Measurements from ENCODE around the gene IDH3A. TPM values are rescaled to one million over a fixed set of nuclear protein-coding genes. Genes with fewer than 3 reads are reported as not detected.

The IDH3A gene
- total RNA-seq, 1 donor from 2014 or later = 46.7 TPM

DNA sequence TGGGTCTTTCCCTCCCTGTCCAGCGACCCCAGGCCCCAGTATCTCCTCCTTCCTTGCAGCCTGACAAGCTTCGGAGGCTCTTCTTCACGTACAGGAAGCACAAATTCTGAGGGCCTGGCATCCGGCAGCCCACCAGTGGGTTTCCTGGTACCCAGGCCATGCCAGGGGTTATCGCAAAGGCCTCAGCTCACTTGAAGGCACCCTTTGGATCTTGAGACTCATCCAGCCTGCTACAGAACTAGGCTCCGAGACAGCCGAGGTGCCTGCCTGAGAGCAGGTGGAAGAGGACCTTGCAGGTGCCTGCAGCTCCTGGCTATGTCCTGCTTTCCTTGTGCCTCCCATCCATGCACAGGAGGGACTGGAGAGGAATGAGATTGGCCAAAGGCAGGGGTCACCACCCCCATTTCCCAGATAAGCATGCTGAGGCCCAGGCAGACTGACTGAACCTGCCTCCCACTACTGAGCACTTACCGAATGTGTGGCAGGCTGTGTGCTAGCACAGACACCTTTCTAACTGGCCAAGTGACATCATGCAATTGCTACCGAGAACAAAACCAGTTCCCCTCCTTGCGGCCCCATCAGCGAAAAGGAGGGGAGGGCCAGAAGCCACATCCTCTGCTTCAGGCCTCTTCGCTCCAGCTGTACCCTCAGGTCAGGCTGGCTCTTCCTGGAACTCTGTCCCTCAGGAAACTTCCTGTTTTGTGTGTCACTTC, 45.6 kb upstream of the IDH3A start:
- TF ChIP-seq, protein P1, sequence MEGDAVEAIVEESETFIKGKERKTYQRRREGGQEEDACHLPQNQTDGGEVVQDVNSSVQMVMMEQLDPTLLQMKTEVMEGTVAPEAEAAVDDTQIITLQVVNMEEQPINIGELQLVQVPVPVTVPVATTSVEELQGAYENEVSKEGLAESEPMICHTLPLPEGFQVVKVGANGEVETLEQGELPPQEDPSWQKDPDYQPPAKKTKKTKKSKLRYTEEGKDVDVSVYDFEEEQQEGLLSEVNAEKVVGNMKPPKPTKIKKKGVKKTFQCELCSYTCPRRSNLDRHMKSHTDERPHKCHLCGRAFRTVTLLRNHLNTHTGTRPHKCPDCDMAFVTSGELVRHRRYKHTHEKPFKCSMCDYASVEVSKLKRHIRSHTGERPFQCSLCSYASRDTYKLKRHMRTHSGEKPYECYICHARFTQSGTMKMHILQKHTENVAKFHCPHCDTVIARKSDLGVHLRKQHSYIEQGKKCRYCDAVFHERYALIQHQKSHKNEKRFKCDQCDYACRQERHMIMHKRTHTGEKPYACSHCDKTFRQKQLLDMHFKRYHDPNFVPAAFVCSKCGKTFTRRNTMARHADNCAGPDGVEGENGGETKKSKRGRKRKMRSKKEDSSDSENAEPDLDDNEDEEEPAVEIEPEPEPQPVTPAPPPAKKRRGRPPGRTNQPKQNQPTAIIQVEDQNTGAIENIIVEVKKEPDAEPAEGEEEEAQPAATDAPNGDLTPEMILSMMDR (IDR thresholded peaks at IDR 0.05) = no peak
- no peak overlapping the region for H3K27ac Mint-ChIP-seq (ENCODE audit: unreplicated experiment)

DNA sequence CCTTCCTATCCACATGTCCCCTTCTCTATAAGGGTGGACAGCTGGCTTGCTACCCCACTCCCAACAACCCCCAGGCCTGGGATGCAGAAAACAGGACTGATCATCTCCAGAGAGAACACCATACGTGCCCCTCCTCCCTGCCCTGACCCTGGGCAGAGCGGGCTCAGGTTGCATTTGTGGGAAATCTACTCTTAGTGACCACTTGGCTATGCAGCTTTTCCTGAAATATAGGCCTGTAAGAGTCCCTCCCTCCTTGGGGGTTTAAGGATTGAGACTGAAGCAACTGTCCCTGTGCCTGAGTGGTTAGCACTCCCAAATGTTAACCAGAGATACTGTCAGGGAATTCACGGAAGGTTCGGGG, 45.1 kb upstream of the IDH3A start:
- Mint-ChIP-seq H3K27me3 (ENCODE audit: unreplicated experiment) (no peaks in the 10 kb centered on the region), H3K9me3 (ENCODE audit: unreplicated experiment) (no peaks in the 10 kb centered on the region), H3K36me3 (ENCODE audit: unreplicated experiment) (no peaks in the 10 kb centered on the region), H3K4me1 (ENCODE audit: unreplicated experiment) (peaks cover 16% of the 10 kb centered on the region), H3K27ac (ENCODE audit: unreplicated experiment) (no peak overlapping the region), H3K4me3 (ENCODE audit: unreplicated experiment) (no peak overlapping the region)
- no peak for DNase-seq (ENCODE audit: extremely low spot score, unreplicated experiment)
- TF ChIP-seq, protein P1 (IDR thresholded peaks at IDR 0.05) = no peak

More for the DNA sequence above, 45.6 kb upstream of the IDH3A start:
- DNase-seq (ENCODE audit: extremely low spot score, unreplicated experiment) = no peak
- Mint-ChIP-seq H3K4me3 (ENCODE audit: unreplicated experiment) (no peak overlapping the region), H3K27me3 (ENCODE audit: unreplicated experiment) (no peaks in the 10 kb centered on the region), H3K4me1 (ENCODE audit: unreplicated experiment) (peaks cover 16% of the 10 kb centered on the region), H3K36me3 (ENCODE audit: unreplicated experiment) (no peaks in the 10 kb centered on the region), H3K9me3 (ENCODE audit: unreplicated experiment) (no peaks in the 10 kb centered on the region)

DNA sequence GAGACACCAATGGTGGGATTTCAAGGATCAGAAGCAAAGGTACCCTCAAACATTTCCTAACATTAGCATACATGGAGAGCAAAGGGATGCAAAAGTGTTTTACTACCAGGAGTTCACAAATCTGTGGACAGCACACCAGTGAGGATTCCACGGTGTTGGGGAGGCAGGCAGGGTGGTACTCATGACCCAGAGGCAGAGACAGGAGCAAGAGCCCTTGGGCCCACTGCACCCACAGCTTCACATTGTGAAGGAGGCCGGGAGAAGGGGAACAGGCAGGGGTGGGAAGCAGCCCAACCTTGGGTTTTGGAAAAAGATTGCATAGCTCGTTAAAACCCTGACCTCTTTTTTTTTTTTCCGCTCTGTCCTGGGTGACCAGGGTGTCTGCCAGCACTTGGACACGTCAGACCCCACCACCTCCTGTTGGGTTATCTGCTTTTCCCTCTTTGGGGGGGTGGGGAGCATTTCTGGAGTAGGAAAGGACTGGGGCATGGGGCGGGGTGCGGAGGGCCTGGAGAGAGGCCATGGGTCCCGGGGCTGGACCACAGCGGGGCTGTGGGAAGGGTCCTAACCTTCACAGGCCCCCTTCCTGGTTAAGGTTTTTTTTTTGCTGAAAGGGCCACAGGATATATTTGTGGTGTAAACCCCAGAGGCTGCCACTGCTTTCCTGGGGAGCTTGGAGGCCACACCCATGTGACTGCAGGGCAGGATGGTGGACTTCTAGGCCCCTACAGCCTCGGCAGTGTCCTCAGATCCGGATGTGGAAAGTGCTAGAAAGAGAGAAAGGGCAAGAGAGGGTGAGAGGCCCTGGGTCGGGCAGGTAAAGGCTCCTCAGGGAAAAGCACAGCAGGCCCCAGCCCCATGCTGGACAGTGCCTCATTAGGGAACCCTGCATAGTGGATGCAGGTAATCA, 44.3 kb upstream of the IDH3A start:
- no peak for DNase-seq (ENCODE audit: extremely low spot score, unreplicated experiment)
- Mint-ChIP-seq H3K27me3 (ENCODE audit: unreplicated experiment) (no peaks in the 10 kb centered on the region), H3K36me3 (ENCODE audit: unreplicated experiment) (no peaks in the 10 kb centered on the region), H3K27ac (ENCODE audit: unreplicated experiment) (no peak overlapping the region), H3K4me1 (ENCODE audit: unreplicated experiment) (peaks cover 16% of the 10 kb centered on the region), H3K4me3 (ENCODE audit: unreplicated experiment) (no peak overlapping the region), H3K9me3 (ENCODE audit: unreplicated experiment) (no peaks in the 10 kb centered on the region)
- TF ChIP-seq, protein P1 (IDR thresholded peaks at IDR 0.05) = no peak

DNA sequence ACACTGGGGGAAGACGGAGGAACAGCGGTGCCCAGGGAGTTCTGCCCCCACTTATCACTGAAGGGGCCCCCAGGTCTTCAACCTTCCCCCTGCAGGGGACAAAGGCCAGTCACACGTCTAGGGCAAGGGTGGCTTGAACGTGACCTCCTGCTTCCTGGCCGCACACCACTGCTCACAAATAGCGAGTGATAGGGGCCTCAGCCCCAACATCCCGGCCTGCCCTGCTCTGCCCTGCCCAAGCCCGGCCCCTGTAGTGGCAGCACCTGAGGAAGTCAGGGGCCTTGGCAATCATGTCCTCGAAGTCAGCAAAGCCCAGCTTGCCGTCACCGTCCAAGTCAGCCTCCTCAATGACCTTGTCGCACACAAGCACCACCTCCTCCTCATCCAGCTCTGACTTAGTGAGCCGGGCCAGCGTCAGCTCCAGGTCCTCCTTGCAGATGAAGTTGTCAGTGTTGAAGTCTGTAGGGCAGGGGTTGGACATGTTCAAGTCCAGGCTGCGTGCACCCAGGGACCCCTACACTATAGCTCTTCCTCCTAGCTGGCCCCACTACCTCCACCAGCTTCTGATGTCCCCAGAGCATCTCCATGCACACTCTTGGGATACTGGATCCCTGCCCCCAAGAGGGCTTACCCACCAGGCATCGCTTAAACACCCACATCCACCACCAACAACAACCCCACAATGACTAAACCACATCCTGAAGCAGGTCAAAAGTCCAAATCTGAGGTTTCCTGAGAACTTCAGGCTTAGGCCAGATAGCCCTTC, 43.5 kb upstream of the IDH3A start:
- H3K36me3 Mint-ChIP-seq (ENCODE audit: unreplicated experiment) = no peaks in the 10 kb centered on the region
- no peak overlapping the region for H3K27ac Mint-ChIP-seq (ENCODE audit: unreplicated experiment)
- H3K9me3 Mint-ChIP-seq (ENCODE audit: unreplicated experiment) = no peaks in the 10 kb centered on the region
- H3K27me3 Mint-ChIP-seq (ENCODE audit: unreplicated experiment) = no peaks in the 10 kb centered on the region
- no peak for DNase-seq (ENCODE audit: extremely low spot score, unreplicated experiment)
- TF ChIP-seq, protein P1 (IDR thresholded peaks at IDR 0.05) = no peak
- H3K4me1 Mint-ChIP-seq (ENCODE audit: unreplicated experiment) = peaks cover 16% of the 10 kb centered on the region
- H3K4me3 Mint-ChIP-seq (ENCODE audit: unreplicated experiment) = no peak overlapping the region
